PFSK-1 (cell line): ENCODE measurements around the gene HDAC11.

ENCODE experiments used
- POLR2AphosphoS5 ChIP-seq: IDR thresholded peaks from 2 replicates; pipeline ENCODE4 v1.6.1; 2012; ENCODE audit warnings: low read depth, mild to moderate bottlenecking, control low read depth, low read length, moderate library complexity
- TAF1 ChIP-seq: IDR thresholded peaks from 2 replicates; pipeline ENCODE4 v1.6.1; 2012; ENCODE audit warnings: low read length, control low read depth, borderline replicate concordance; ENCODE audit not compliant: insufficient read depth

DNA sequence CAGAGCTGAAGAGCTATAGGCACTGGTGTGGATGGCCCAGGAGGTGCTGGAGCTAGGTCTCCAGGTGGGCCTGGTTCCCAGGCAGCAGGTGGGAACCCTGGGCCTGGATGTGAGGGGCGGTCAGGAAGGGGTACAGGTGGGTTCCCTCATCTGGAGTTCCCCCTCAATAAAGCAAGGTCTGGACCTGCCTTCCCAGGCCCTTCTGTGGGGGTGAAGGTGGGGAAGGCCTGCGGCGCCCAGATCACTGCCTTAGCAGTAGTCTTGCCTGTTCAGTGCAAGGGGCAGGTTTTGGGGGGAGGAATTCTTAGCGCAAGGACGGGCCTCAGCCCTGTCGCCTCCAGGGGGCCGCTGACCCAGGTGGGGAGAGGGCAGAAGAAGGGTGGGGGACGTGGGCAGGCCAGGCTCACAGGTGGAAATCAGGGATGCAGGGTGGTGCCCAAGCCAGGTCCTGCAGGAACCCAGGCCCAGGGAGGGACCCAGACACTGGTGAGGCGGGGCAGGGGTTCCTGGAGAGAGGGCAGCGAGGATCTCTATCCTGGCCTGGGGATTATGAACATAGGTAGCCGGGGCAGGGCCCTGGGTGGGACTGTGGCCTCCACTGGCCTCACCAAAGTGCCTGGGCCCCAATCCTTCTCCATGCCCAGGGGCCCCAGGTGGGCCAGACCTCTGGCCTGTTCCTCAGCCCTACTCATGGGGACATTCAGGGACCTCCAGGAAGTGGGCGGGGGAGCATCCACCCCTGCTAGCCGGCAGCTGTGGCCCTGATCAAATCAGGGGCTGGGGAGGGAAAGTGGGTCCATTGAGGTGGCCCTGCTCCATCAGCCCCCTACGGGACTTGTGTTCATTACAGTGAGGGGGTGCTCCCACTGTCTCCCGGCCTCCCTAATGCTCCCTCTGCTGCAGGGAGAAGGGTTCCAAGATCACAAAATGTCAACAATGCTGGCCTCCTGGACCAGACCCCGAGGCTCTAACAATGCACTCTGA, 25.3 kb downstream of the HDAC11 start:
- TF ChIP-seq POLR2AphosphoS5 = no peak
- no peak for TF ChIP-seq TAF1
